Measurements from ENCODE around the gene ADORA2A. TPM values are rescaled to one million over a fixed set of nuclear protein-coding genes. Genes with fewer than 3 reads are reported as not detected.

Gene ADORA2A
- total and polyA plus RNA-seq, 2 of the 13 experiments (the other 11 are each of a cell fraction or from before 2014, with no cell fraction given), result 3.3 to 5.0 TPM

DNA sequence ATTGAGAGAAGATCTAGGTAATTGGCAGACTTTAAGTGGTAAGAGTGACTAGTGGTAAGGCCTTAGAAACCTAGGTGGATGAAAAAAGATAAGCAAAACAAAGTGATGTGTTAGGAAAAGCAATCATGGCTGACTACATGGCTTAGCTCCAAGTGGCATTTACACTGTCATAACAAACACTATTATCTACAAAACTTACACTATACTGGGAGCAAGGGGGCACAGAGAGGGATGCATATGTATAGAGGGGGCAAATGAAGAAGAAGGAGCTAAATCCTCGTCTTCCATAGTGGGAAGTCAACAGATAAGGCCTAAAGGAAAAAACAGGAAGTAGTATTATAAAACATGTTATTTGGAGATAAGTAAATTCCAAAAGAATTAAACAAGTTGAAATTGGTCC is 32.5 kb downstream of the ADORA2A start (continued):
- TF ChIP-seq RERE (CRISPR knock-in tag; IDR thresholded peaks at IDR 0.05; ENCODE audit: low read depth), result no peak

DNA sequence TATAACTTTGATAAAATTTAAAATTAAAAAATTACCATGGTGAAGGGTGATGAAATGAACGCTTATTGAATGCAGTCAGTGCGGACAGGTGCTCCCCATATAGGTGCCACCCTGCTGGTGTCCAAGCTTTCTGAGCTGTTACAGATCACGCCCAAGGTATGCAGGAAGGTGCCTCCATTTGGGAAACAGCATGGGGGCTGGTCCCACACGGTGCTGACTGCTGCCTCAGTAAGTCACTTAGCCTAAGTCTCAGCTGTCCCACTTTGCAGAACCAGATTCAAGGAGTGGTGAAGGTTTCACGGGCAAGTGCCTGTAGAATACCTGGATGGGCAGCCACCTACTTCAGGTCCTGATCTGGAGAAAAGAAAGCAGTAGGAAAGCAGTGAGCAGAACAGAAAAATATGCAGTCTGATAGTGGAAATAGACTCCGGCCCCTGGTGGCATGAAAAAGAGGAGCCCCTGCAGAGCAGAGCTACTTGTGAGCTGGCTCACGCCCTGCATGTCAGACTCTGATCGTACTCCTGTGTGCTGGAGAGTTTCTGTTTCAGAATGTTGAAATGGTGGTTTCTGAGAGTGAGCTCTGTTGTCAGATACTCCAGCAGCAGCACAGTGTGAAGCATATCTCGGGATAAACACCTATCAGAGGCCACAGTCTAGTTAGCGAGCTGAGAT is 33.2 kb downstream of the ADORA2A start:
- Histone ChIP-seq H4K20me1 (ENCODE audit: insufficient read depth, low read length) (no peaks in the 10 kb centered on the region), H3K4me1 (ENCODE audit: insufficient read depth, low read length) (peaks cover 52% of the 10 kb centered on the region), H3K36me3 (replicated peaks in 1 of 2; ENCODE audit: control insufficient read depth in 1 of 2, insufficient read depth in 2 of 2, low read length in 2 of 2) (no peaks in the 10 kb centered on the region), H3K4me3 (replicated peaks in 1 of 3; ENCODE audit: insufficient read depth in 1 of 3, low read depth in 2 of 3, low read length in 3 of 3) (peak overlapping the region; percentile 35 to 57 (median 43); a peak in 5 of 6 replicates), H3K9me3 (ENCODE audit: low read length) (no peaks in the 10 kb centered on the region), H3K79me2 (ENCODE audit: insufficient read depth, low read length) (no peaks in the 10 kb centered on the region), H3K9ac (ENCODE audit: insufficient read depth, low read depth, low read length) (peak overlapping the region; percentile 30), H3K27me3 (ENCODE audit: control insufficient read depth in 1 of 2, insufficient read depth in 2 of 2, low read length in 2 of 2) (no peaks in the 10 kb centered on the region), H3K4me2 (ENCODE audit: low read depth, low read length) (peak overlapping the region; percentile 91), H3K27ac (ENCODE audit: extremely low read length, insufficient read depth, low read length) (no peak overlapping the region), H2AFZ (ENCODE audit: low read length) (peak overlapping the region; percentile 99)
- DNase-seq (ENCODE audit: low spot score), result peak; percentile 28
- CTCF ChIA-PET (ENCODE audit: low intra/inter-chr PET ratio, low total read pairs), result no interaction called here
- 14% methylated on average over 10 of the region's 10 CpGs for WGBS (ENCODE audit: low lambda C conversion rate)
- FAIRE-seq, result no peak
- POLR2A ChIA-PET, result interaction anchor here (1.1 to 1.6 kb wide), 6 partner anchors 10 to 89 kb away, joined by 3 to 7 read pairs (median 4); no protein-coding TSS in a partner anchor
- peak; percentile 93 for ATAC-seq
- in situ Hi-C loops (cut with HindIII; ENCODE audit: extremely low pct_ligation_motif_present, low pct_unique_long_range_greater_than_20kb) (no loop called here), intact Hi-C loops (cut with micrococcal nuclease; ENCODE audit: unreplicated experiment) (no loop called here)
- BruUV-seq (replicated peaks), result no TSS peak
- TF ChIP-seq ZUFSP (CRISPR knock-in tag; IDR thresholded peaks at IDR 0.05; ENCODE audit: borderline replicate concordance), result no peak
- TF ChIP-seq ZNF292 (CRISPR knock-in tag; IDR thresholded peaks at IDR 0.05; ENCODE audit: borderline replicate concordance, low read depth), result peak; percentile 55; the same call in 1 of the 2 replicates
- TF ChIP-seq ZNF143 (CRISPR knock-in tag; IDR thresholded peaks at IDR 0.05), result no peak
- TF ChIP-seq ATF5 (CRISPR knock-in tag; IDR thresholded peaks at IDR 0.05; ENCODE audit: low read depth), result peak; percentile 28; the same call in 1 of the 2 replicates
- no peak for TF ChIP-seq RCOR2 (CRISPR knock-in tag; IDR thresholded peaks at IDR 0.05)
- 0 out of 2 replicates have a peak, but pooled peaks have one; percentile 11 for TF ChIP-seq CTCF (CRISPR knock-in tag; IDR thresholded peaks at IDR 0.05)
- TF ChIP-seq ZNF761 (CRISPR knock-in tag; conservative IDR thresholded peaks at IDR 0.05), result 0 out of 2 replicates have a peak, but pooled peaks have one; percentile 28

All from HepG2 (cell line).